GM23338 (cell line): ENCODE results near the gene TNFRSF21. TPM values are rescaled to one million over a fixed set of nuclear protein-coding genes. Genes with fewer than 3 reads are reported as not detected.
"Not testable (repeated sequence)": the region's sequence is repeated elsewhere in the genome, so short reads cannot be mapped to it uniquely, and the experiment has no call there.

ENCODE experiments used
- ATAC-seq: fragments of 200-7000 bp; cut with Tn5 transposase; 3 replicates; pipeline ENCODE4 v1.9.1; 2020
- DNase-seq: peaks from one replicate; pipeline ENCODE4 v3.0.0-alpha.2; 2015; ENCODE audit warnings: low spot score
- H2AFZ ChIP-seq: fragments of 200-600 bp; sonication (generic); 2 replicates; pipeline ENCODE4 v1.8.0; 2016; ENCODE audit warnings: antibody characterized with exemption, mild to moderate bottlenecking, moderate library complexity
- H3F3A ChIP-seq: fragments of 200-600 bp; sonication (generic); replicated peaks from 2 replicates; pipeline ENCODE4 v1.8.0; 2017; ENCODE audit warnings: antibody characterized with exemption, mixed run types, low read depth
- H3K27ac ChIP-seq: fragments of 200-600 bp; sonication (generic); 2 replicates; pipeline ENCODE4 v1.6.1; 2016; ENCODE audit warnings: low read depth
- H3K27me3 ChIP-seq: fragments of 200-600 bp; sonication (generic); 2 replicates; pipeline ENCODE4 v1.8.0; 2016; ENCODE audit warnings: mild to moderate bottlenecking, mixed run types, moderate library complexity; ENCODE audit not compliant: insufficient read depth
- H3K36me3 ChIP-seq: fragments of 200-600 bp; sonication (generic); 2 replicates; pipeline ENCODE4 v1.8.0; 2016; ENCODE audit warnings: mild to moderate bottlenecking; ENCODE audit not compliant: insufficient read depth
- H3K4me1 ChIP-seq: fragments of 200-600 bp; sonication (generic); 2 replicates; pipeline ENCODE4 v1.8.0; 2016; ENCODE audit warnings: mild to moderate bottlenecking, moderate library complexity; ENCODE audit not compliant: insufficient read depth
- H3K4me2 ChIP-seq: fragments of 200-600 bp; sonication (generic); 2 replicates; pipeline ENCODE4 v1.7.1; 2017; ENCODE audit warnings: mixed run types
- H3K4me3 ChIP-seq: fragments of 200-600 bp; sonication (generic); 2 replicates; pipeline ENCODE4 v1.6.1; 2016; ENCODE audit warnings: mixed run types
- H3K79me2 ChIP-seq: fragments of 200-600 bp; sonication (generic); replicated peaks from 2 replicates; pipeline ENCODE4 v1.8.0; 2017; ENCODE audit warnings: mild to moderate bottlenecking; ENCODE audit not compliant: insufficient read depth
- H3K9me2 ChIP-seq: fragments of 200-600 bp; sonication (generic); 2 replicates; pipeline ENCODE4 v1.8.0; 2017; ENCODE audit not compliant: insufficient read depth
- H4K20me1 ChIP-seq: fragments of 200-600 bp; sonication (generic); replicated peaks from 2 replicates; pipeline ENCODE4 v1.8.0; 2017; ENCODE audit warnings: mild to moderate bottlenecking; ENCODE audit not compliant: insufficient read depth
- H3K27ac Mint-ChIP-seq: 2 replicates; pipeline ENCODE4 v1.8.0; 2020; ENCODE audit warnings: inconsistent platforms, mild to moderate bottlenecking, moderate library complexity, mixed read lengths
- H3K27me3 Mint-ChIP-seq: 3 replicates; pipeline ENCODE4 v1.8.0; 2022; ENCODE audit warnings: low read depth, mild to moderate bottlenecking, moderate library complexity, mixed read lengths, inconsistent platforms; ENCODE audit not compliant: insufficient read depth, poor library complexity
- H3K36me3 Mint-ChIP-seq: 3 replicates; pipeline ENCODE4 v1.8.0; 2021; ENCODE audit warnings: low read depth, mild to moderate bottlenecking, inconsistent platforms, moderate library complexity, mixed read lengths
- H3K4me1 Mint-ChIP-seq: 3 replicates; pipeline ENCODE4 v1.8.0; 2020; ENCODE audit warnings: mild to moderate bottlenecking, inconsistent platforms, mixed read lengths
- H3K4me3 Mint-ChIP-seq: 3 replicates; pipeline ENCODE4 v1.8.0; 2021; ENCODE audit warnings: moderate library complexity, mild to moderate bottlenecking, inconsistent platforms, mixed read lengths
- H3K9me3 Mint-ChIP-seq: 3 replicates; pipeline ENCODE4 v1.8.0; 2020; ENCODE audit warnings: moderate library complexity, mild to moderate bottlenecking, inconsistent platforms, mixed read lengths
- CREB1 ChIP-seq: fragments of 250-450 bp; sonication (Bioruptor Pico); IDR thresholded peaks from 2 replicates; pipeline ENCODE4 v1.5.0; 2020; ENCODE audit warnings: low read depth, mild to moderate bottlenecking, moderate library complexity
- ZNF462 ChIP-seq: fragments of 250-450 bp; sonication (Bioruptor Pico); IDR thresholded peaks from 2 replicates; pipeline ENCODE4 v1.5.0; 2020; ENCODE audit warnings: mild to moderate bottlenecking, moderate library complexity
- polyA plus RNA-seq: library from polyadenylated mRNA; unstranded; fragments of >200 nt; fragmentation: Nextera tagmentation; extraction: Ambion mirVana; gene quantifications from 2 replicates; pipeline ENCODE4 v1.2.1, GENCODE V29; 2016
- total RNA-seq: library from RNA; depleted of rRNA; stranded (reverse); fragments of >200 nt; shearing (Covaris generic); gene quantifications from 2 replicates; pipeline ENCODE4 v1.2.3, GENCODE V29; 2014

TNFRSF21 gene
- total and polyA plus RNA-seq, 2 experiments from 2014 or later: 22.1 to 48.1 TPM

GRCh38 chr6:47228093-47228492 is 81.6 kb downstream of the TNFRSF21 start:
- not testable (repeated sequence) for H3K27ac Mint-ChIP-seq, H3K27me3 Mint-ChIP-seq, ATAC-seq, H3K27me3 ChIP-seq, H3K36me3 ChIP-seq, H3K4me3 Mint-ChIP-seq, H4K20me1 ChIP-seq, H3K79me2 ChIP-seq, H3K4me3 ChIP-seq, H3K9me2 ChIP-seq, H3K9me3 Mint-ChIP-seq, H3K4me2 ChIP-seq, DNase-seq, H3K27ac ChIP-seq, H3F3A ChIP-seq, H2AFZ ChIP-seq
- peaks cover 39% of the 10 kb centered on the region for H3K36me3 Mint-ChIP-seq
- peaks cover 31% of the 10 kb centered on the region for H3K4me1 ChIP-seq
- H3K4me1 Mint-ChIP-seq: peaks cover 26% of the 10 kb centered on the region

- H2AFZ ChIP-seq, H3K9me3 Mint-ChIP-seq, H3K27me3 ChIP-seq, H3K4me2 ChIP-seq, H3K4me1 ChIP-seq, H3K79me2 ChIP-seq, H3K27ac ChIP-seq, H3K4me3 ChIP-seq, ATAC-seq, DNase-seq, H3K9me2 ChIP-seq, H3K27ac Mint-ChIP-seq, H3K27me3 Mint-ChIP-seq, H3K36me3 ChIP-seq, H3K4me3 Mint-ChIP-seq, H4K20me1 ChIP-seq, H3F3A ChIP-seq: not testable (repeated sequence)
- peaks cover 11% of the 10 kb centered on the region for H3K4me1 Mint-ChIP-seq
- peaks cover 12% of the 10 kb centered on the region; the same call in 2 of the 3 replicates for H3K36me3 Mint-ChIP-seq
Measured at GRCh38 chr6:47223251-47223650, 86.5 kb downstream of the TNFRSF21 start.

- no peaks in the 10 kb centered on the region for H3K36me3 ChIP-seq
- H3K4me2 ChIP-seq: peak overlapping the region; percentile 51; the same call in 1 of the 2 replicates
- no peaks in the 10 kb centered on the region for H3K9me2 ChIP-seq
- Mint-ChIP-seq H3K9me3 (peaks cover 5% of the 10 kb centered on the region; the same call in 1 of the 3 replicates), H3K27ac (peak overlapping the region; percentile 73), H3K4me1 (peaks cover 11% of the 10 kb centered on the region), H3K36me3 (peaks cover 7% of the 10 kb centered on the region; the same call in 1 of the 3 replicates), H3K4me3 (no peak overlapping the region), H3K27me3 (peaks cover 2% of the 10 kb centered on the region)
- H3F3A ChIP-seq: no peaks in the 10 kb centered on the region
- no peaks in the 10 kb centered on the region for H4K20me1 ChIP-seq
- H3K27me3 ChIP-seq: no peaks in the 10 kb centered on the region
- H3K79me2 ChIP-seq: no peaks in the 10 kb centered on the region
- peak; percentile 92 for ATAC-seq
- 0 out of 2 replicates have a peak, but pooled peaks cover 7% of the 10 kb centered on the region for H3K4me1 ChIP-seq
- DNase-seq: peak; percentile 90
- H3K27ac ChIP-seq: peak overlapping the region; percentile 51; the same call in 1 of the 2 replicates
- no peak overlapping the region; the same call in 1 of the 2 replicates for H3K4me3 ChIP-seq
- no peak overlapping the region for H2AFZ ChIP-seq
- TF ChIP-seq ZNF462: no peak
- peak; percentile 76 for TF ChIP-seq CREB1
Measured at GRCh38 chr6:47221565-47221964, 88.1 kb downstream of the TNFRSF21 start.
